Measurements from ENCODE around the gene KLK6. TPM values are rescaled to one million over a fixed set of nuclear protein-coding genes. Genes with fewer than 3 reads are reported as not detected.

Gene KLK6
- total and polyA plus RNA-seq, 8 donors, result 4.5 TPM; not detected in 7

- Histone ChIP-seq H3K36me3 (no peaks in the 10 kb centered on the region), H3K9me3 (no peaks in the 10 kb centered on the region), H3K27ac (no peak overlapping the region), H3K4me1 (peaks cover 0 to 11% (median 8%) of the 10 kb centered on the region in 4 donors), H3K4me3 (no peak overlapping the region), H3K27me3 (peaks cover 0 to 62% (median 14%) of the 10 kb centered on the region in 3 donors)
- intact Hi-C loops (cut with DNase I; ENCODE audit: low total_unique reads), result no loop called here
- no peak for DNase-seq
- TF ChIP-seq EP300 (IDR thresholded peaks at IDR 0.05) (no peak), POLR2A (IDR thresholded peaks at IDR 0.05) (no peak), POLR2AphosphoS5 (IDR thresholded peaks at IDR 0.05) (no peak)
- TF ChIP-seq, protein P1, sequence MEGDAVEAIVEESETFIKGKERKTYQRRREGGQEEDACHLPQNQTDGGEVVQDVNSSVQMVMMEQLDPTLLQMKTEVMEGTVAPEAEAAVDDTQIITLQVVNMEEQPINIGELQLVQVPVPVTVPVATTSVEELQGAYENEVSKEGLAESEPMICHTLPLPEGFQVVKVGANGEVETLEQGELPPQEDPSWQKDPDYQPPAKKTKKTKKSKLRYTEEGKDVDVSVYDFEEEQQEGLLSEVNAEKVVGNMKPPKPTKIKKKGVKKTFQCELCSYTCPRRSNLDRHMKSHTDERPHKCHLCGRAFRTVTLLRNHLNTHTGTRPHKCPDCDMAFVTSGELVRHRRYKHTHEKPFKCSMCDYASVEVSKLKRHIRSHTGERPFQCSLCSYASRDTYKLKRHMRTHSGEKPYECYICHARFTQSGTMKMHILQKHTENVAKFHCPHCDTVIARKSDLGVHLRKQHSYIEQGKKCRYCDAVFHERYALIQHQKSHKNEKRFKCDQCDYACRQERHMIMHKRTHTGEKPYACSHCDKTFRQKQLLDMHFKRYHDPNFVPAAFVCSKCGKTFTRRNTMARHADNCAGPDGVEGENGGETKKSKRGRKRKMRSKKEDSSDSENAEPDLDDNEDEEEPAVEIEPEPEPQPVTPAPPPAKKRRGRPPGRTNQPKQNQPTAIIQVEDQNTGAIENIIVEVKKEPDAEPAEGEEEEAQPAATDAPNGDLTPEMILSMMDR (IDR thresholded peaks at IDR 0.05), result no peak
- 52 to 73% (median 65%) methylated on average over 6 of the region's 6 CpGs for WGBS, 5 donors
These were observed 44.8 kb downstream of the KLK6 start for GRCh38 chr19:50924586-50924985.

- Histone ChIP-seq H3K4me1 (peaks cover 0 to 11% (median 8%) of the 10 kb centered on the region in 4 donors), H3K27ac (no peak overlapping the region), H3K27me3 (peaks cover 0 to 62% (median 13%) of the 10 kb centered on the region in 3 donors), H3K4me3 (no peak overlapping the region), H3K9me3 (no peaks in the 10 kb centered on the region), H3K36me3 (no peaks in the 10 kb centered on the region)
- intact Hi-C loops (cut with DNase I; ENCODE audit: low total_unique reads), result no loop called here
- TF ChIP-seq, protein P1 (IDR thresholded peaks at IDR 0.05), result peak in 5 of 7 experiments; percentile 15 to 78 (median 68)
- TF ChIP-seq POLR2AphosphoS5 (IDR thresholded peaks at IDR 0.05) (no peak), POLR2A (IDR thresholded peaks at IDR 0.05) (no peak), EP300 (IDR thresholded peaks at IDR 0.05) (no peak)
- WGBS, 5 donors, result 29 to 41% (median 31%) methylated on average over 19 to 21 of the region's 21 CpGs
- DNase-seq, result peak; percentile 75 to 94
These were observed 47.0 kb downstream of the KLK6 start for GRCh38 chr19:50922317-50922853.

DNA sequence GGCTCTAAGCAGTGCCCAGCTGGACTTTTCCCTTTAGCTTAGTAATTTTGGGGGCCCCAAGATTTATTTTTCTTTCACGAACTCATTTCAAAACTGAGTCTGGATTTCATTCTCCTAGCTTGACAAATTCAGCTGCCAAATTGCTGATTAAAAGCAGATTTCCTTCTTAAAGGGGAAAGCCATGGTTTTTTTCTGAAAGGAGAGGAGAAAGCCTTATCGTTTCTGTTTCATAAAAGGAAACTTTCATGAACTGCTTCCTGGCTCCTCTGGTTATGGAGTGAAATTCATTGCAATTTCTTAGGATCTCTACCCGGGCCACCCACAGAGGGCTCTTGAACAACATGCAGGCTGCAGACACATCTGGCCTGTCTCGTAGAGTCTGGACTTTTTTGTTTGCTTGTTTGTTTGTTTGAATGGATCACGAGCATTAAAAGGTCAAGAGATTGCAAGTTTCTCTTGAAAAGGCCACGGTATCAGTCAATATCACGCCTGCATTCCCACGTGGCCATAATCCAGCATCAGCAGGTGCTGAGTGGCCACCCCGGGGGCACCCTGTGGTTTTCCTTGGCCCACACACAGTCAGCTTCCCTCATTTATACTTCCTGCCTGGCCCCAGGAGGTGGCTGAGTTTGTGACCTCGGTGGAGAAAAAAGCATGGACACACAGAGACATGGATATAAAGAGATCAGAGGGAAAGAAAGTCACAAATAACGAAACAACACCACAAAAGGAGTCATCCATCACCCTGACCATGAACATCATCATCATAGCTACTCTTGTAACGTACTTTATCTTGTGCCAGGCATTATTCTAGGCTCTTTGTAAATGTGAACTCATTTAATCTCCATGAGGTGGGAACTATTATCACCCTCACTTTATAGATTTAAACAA, 47.7 kb downstream of the KLK6 start:
- Histone ChIP-seq H3K4me3 (no peak overlapping the region), H3K27me3 (peaks cover 0 to 63% (median 13%) of the 10 kb centered on the region in 3 donors), H3K9me3 (no peaks in the 10 kb centered on the region), H3K27ac (no peak overlapping the region), H3K36me3 (no peaks in the 10 kb centered on the region), H3K4me1 (peaks cover 0 to 11% (median 8%) of the 10 kb centered on the region in 4 donors)
- peak in 1 of 2 donors; percentile 14 for DNase-seq
- intact Hi-C loops (cut with DNase I; ENCODE audit: low total_unique reads), result no loop called here
- WGBS, 5 donors, result 3 to 5% (median 4%) methylated on average over 12 of the region's 12 CpGs
- no peak for TF ChIP-seq POLR2AphosphoS5 (IDR thresholded peaks at IDR 0.05)
- TF ChIP-seq, protein P1 (IDR thresholded peaks at IDR 0.05), result no peak

DNA sequence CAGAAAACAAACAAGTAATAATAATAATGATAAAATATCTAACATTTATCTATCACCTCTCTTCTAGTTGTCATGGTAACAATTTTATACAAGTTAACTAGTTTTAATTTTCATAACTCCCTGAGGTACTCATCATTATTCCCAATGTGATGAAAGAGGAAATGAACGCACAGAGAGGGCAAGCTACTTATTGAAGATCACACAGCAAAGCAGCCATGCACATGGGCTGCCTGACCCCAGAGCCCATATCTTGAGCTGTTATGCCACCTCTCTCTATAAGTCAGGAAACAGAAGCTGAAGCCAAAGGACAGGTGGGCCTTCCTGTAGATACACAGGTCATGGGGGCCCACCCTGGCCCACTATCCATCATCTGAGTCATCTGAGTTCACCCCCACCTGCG, 53.3 kb downstream of the KLK6 start:
- no peaks in the 10 kb centered on the region for H3K36me3 ChIP-seq
- no peak overlapping the region for H3K27ac ChIP-seq
- H3K4me1 ChIP-seq, result no peaks in the 10 kb centered on the region
- TF ChIP-seq POLR2A (IDR thresholded peaks at IDR 0.05) (no peak), POLR2AphosphoS5 (IDR thresholded peaks at IDR 0.05) (no peak), EP300 (IDR thresholded peaks at IDR 0.05) (no peak)
- TF ChIP-seq, protein P1 (IDR thresholded peaks at IDR 0.05), result no peak
- no peaks in the 10 kb centered on the region for H3K9me3 ChIP-seq
- peaks cover 0 to 81% (median 32%) of the 10 kb centered on the region in 3 donors for H3K27me3 ChIP-seq
- no peak for DNase-seq
- 60 to 88% (median 76%) methylated on average over 2 of the region's 2 CpGs for WGBS, 5 donors
- intact Hi-C loops (cut with DNase I; ENCODE audit: low total_unique reads), result no loop called here
- no peak overlapping the region for H3K4me3 ChIP-seq
